Stomach (tissue), 4 donors: ENCODE results near the gene UAP1L1.

ENCODE experiments used
- CTCF ChIP-seq, 7 experiments: fragments of 450-650 bp in 4 of 7; fragments of 200-600 bp in 3 of 7; sonication (generic) in 3 of 7; IDR thresholded peaks; one replicate each; pipeline ENCODE4 v1.5.1; 2016 to 2019; ENCODE audit warnings: antibody characterized with exemption in 7 of 7, control low read depth in 2 of 7, mild to moderate bottlenecking in 1 of 7
- EP300 ChIP-seq: sonication (generic); formaldehyde crosslinking; IDR thresholded peaks from one replicate; pipeline ENCODE4 v1.6.1; 2017; ENCODE audit warnings: antibody characterized with exemption
- POLR2A ChIP-seq, 4 donors: fragments of 450-650 bp; IDR thresholded peaks; one replicate each; pipeline ENCODE4 v1.6.1; 2016; ENCODE audit warnings: antibody characterized with exemption in 4 of 4, control low read depth in 2 of 4, mild to moderate bottlenecking in 1 of 4, moderate library complexity in 1 of 4

DNA sequence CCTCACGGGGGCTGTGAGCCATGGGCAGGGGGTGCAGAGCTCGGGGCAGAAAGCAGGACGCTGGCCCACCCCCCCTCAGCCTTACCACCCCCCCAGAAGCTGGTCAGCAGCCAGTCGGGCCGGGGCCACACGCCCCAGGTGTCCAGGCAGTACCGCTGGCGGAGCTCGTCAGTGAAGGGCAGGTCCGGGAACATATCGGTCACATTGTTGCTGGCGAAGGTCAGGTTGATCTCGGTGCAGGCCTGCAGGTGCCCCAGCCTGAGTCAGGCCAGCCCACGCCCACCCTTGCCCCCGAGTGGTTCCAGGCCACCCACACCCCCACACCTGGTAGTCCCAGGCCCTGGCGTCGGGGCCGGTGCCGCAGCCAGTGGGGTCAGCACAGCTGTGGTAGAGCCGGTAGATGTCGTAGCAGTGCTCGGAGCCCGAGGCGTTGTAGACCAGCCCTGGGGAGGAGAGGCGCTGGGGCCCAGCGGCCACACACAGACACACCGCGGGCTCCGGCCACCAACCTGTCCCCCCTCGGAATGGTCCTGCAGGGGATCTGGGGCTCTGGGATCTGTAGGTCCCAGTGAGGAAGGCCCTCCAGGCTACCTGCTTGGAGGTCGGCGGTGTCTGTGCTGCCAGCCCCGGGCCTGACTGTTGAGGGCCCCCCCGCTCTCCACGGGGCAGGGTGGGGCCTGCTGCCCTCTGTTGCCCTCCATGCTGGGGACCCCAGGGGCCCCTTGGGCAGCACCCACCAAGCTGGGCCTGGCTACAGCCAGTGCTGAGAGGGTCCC lies 34.7 kb downstream of the UAP1L1 start:
- no peak for TF ChIP-seq EP300
- no peak for TF ChIP-seq CTCF (IDR thresholded peaks at IDR 0.05)
- no peak for TF ChIP-seq POLR2A (IDR thresholded peaks at IDR 0.05)
